Activated gamma-delta T cell treated with Interleukin-2 at 50 U/mL for 16 hours (primary cell): ENCODE data around the gene SNED1.

Experiments
- DNase-seq: peaks from one replicate; pipeline ENCODE4 v3.0.0-alpha.2; 2020

SNED1 gene

DNA sequence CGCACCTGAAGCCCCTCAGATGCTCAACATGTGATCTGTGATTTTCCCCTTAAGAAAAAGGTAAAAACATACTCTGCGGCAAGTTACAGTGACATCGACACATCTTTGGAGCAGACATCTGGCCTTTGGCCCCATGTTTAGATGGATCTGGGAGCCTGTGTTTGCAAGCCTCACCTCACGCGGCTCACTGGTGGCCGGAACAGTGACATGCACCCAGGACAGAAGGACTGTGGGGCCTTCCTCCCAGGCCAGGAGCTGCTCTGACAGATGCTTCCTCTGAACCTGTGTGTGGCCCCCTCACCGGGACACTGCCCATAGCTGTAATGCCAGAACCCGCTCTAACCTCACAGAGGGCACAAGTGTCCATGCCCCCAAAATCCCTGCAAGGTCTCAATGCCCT is 137.8 kb downstream of the SNED1 start:
- no peak for DNase-seq

DNA sequence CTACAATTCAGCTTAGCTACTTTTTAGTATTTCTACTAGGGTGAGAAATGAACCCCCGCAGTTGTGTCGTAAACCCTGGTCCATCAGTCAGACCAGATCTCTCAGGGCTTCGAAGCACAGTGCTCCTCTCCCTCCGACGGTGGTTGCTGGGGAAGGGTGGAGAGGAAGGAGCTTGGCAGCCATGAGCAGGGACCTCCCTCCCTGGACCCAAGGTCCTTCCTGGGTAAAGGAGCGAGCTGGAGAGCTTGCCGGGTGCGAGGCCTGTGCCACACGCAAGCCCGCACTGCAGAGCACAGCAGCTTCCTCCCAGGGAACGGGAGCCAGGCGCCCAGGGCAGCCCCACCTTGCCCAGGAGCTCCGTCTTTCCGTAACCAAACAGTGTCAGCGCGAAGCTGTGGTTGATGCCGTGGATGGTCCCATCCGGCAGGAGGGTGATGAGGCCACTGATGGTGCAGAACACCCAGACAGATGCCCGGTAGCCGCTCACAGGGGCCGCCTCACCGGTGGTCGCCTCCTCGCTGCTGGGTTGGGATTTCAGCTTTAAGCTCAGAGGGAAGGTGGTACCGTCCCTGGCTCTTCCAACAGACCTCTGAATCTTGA is 138.3 kb downstream of the SNED1 start:
- no peak for DNase-seq

DNA sequence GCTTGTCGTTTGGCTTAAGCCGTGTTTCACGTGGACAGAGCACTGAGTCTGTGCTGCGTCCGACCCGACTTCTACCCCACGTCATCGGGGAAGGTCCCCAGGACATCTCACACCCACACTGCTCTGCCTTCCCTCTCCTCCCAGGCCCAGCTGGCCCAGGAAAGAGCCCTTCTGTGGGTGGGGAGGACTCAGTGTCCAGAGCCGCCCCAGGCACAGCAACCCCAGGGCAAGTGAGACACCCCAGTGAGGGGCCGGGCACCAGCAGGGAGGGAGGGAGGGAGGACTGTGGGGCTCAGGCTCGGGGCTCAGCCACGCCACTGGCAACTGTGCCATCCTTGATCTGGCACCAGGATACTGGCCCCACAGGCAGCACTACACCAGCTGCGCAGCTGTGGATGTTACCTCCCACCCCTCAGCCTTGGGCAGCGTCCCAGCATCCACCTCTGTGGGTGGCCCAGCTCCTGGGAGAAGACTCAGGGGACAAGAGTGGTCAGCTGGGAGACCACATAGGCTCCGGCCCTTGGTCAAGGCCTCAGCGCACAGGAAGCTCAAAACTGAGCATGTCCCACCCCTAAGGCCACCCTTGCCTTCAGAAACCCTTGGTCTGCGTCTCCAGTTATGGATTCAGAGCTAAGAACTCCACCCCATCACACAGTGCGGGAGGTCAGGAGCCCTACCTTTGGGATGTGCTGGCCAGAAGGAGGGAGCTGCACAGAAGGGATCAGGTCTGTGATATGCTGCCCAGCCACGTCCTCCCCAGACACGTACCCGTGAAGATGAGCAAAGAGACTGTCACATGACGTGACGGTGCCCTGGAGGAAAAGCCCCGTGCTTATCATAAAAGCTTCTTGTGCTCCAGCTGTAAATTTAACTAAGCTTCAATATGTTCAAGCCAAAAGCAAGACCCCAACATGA is 139.1 kb downstream of the SNED1 start:
- DNase-seq, result no peak

DNA sequence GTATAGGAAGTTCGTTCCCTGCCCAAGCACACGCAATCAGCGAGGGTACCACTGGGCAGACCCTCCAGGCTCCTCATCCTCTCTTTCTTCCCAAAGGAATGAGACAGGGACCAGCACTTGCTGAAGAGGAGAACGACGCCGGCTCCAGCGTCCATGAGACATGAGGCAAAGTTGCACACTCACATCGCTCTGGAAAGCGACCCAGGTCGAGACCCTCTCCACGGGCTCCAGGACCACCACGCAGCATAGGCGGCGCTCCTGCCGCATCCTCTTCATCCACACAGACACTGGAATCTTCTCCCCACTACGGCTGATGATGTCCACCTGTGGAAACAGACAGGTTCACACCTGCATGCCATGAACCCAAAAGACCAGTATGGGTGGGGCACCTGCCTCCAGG is 140.1 kb downstream of the SNED1 start:
- DNase-seq, result no peak

DNA sequence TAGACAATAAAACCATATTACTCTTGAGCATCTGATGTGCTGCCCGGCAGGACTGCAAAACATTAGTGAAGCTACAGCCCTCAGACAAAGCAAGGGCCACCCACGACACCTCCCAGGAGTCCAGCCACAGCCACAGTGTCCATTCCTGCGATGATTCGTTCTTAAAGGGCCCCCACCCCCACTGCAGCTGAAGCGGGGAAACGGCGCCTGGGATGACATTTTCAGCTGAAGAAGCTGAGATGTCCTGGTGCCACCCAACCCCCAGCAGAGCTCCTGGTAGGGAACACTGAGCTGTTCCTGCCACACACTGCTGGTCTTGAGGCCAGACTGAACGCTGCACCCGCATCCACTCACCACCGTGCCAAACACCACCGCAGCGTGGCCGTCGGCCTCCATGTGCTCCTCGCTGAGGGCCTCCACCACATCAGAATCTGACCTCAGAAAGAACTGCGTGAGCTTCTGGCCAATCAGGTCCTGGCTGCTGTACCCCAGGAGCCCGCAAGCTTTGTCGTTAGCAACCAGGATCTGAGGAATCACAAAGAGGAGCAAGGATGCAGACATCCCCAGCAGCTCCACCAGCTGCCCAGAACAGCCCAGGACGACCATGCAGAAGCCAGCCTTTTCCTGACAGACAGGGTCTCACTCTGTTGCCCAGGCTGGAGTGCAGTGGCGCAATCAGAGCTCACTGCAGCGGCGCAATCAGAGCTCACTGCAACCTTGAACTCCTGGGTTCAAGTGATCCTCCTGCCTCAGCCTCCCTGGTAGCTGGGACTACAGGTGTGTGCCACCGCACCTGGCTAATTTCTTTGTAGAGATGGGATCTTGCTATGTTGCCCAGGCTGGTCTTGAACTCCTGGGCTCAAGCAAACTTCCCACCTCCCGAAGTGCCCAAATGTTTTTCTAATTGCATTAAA is 141.4 kb downstream of the SNED1 start:
- DNase-seq, result no peak

GRCh38 chr2:241140445-241140840 is 142.0 kb downstream of the SNED1 start:
- DNase-seq, result no peak

DNA sequence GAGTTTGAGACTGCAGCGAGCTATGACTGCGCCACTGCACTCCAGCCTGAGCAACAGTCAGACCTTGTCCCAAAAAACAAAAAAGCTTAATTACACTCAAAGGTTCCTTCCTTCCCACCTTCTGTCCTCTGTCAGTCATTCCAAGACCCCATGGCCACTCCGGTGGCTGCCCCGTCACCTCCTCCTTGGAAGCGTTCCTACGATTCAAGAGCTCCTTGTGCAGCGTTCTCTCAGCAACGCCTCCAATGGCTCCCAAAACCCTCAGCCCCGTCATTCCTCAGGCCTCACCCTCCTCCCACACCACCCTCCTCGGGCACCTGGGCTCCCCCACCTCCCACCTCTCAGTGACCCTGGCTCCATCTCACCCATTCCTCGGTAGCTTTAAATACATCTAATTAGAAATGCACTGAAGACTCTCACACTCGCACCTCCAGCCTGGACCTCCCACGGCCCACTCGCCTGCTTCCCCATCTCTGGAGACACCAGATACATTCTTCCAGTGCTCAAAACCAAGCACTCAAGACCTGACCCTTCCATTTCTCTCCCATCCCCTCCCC is 142.9 kb downstream of the SNED1 start:
- no peak for DNase-seq

GRCh38 chr2:241142063-241142462 is 143.6 kb downstream of the SNED1 start:
- no peak for DNase-seq

- no peak for DNase-seq
Measured at GRCh38 chr2:241142593-241142992, 144.2 kb downstream of the SNED1 start.
